Left lung (tissue), 10 donors: Measurements from ENCODE around the gene GOLGA6L7. TPM values are rescaled to one million over a fixed set of nuclear protein-coding genes. Genes with fewer than 3 reads are reported as not detected.
A peak's percentile ranks its signal among the peaks of the same experiment; 100 is the strongest.

Experiments
- ATAC-seq: fragments of 200-7000 bp; cut with Tn5 transposase; one replicate; pipeline ENCODE4 v1.9.1; 2020; ENCODE audit warnings: moderate library complexity
- DNase-seq, 4 donors: peaks; one replicate each; pipeline ENCODE4 v3.0.0-alpha.2; 2013 to 2020
- H3K27ac ChIP-seq, 2 donors: fragments of 200-600 bp; sonication (generic) in 1 of 2; one replicate each; pipeline versions ENCODE4 v1.5.0 to v1.8.0; 2020 to 2021
- H3K27me3 ChIP-seq, 2 donors: fragments of 200-600 bp; sonication (generic) in 1 of 2; one replicate each; pipeline versions ENCODE4 v1.5.0 to v1.8.0; 2020 to 2021
- H3K36me3 ChIP-seq, 2 donors: fragments of 200-600 bp; sonication (generic) in 1 of 2; one replicate each; pipeline versions ENCODE4 v1.5.0 to v1.8.0; 2020 to 2021
- H3K4me1 ChIP-seq, 2 donors: fragments of 200-600 bp; one replicate each; pipeline ENCODE4 v1.8.0; 2021
- H3K4me3 ChIP-seq, 2 donors: fragments of 200-600 bp; sonication (generic) in 1 of 2; one replicate each; pipeline versions ENCODE4 v1.5.0 to v1.8.0; 2020 to 2021; ENCODE audit warnings: mild to moderate bottlenecking in 1 of 2
- H3K9me3 ChIP-seq, 2 donors: fragments of 200-600 bp; sonication (generic) in 1 of 2; one replicate each; pipeline versions ENCODE4 v1.5.0 to v1.8.0; 2020 to 2021
- CTCF ChIP-seq, 2 donors: fragments of 200-600 bp; sonication (generic) in 1 of 2; IDR thresholded peaks; one replicate each; pipeline versions ENCODE4 v1.5.0 to v1.8.0; 2021; ENCODE audit warnings: antibody characterized with exemption in 2 of 2
- intact Hi-C, 2 donors: fragments of 100-400 bp; cut with DNase I; formaldehyde crosslinking; loops; one replicate each; pipeline versions ENCODE4 v1.11.2 to v1.14.2; 2022
- polyA plus RNA-seq, 6 donors: library from polyadenylated mRNA; unstranded; fragments of 120-200 nt; gene quantifications; one replicate each; pipeline ENCODE4 v1.2.1, GENCODE V29; 2013; ENCODE audit not compliant: insufficient read length in 6 of 6
- total RNA-seq, 2 donors: library from RNA; stranded (reverse); fragmentation: NEBNext Ultra II Directional; extraction: Animal tissue kit (Norgen Biotek cat#: 25700); gene quantifications; one replicate each; pipeline ENCODE4 v1.2.1, GENCODE V29; 2021
- donor health status: DM: no; HTN: yes; CAD: no.
- donor health status: DM: no; HTN: no; CAD: no.

Gene GOLGA6L7
- total and polyA plus RNA-seq, 8 donors: 0.33 to 1.4 (median 0.95) TPM; not detected in 2

GRCh38 chr15:28881600-28881999 is 33.2 kb upstream of the GOLGA6L7 start:
- Histone ChIP-seq H3K4me1 (peaks cover 0 to 13% of the 10 kb centered on the region in 2 donors), H3K36me3 (no peaks in the 10 kb centered on the region), H3K4me3 (no peak overlapping the region), H3K9me3 (no peaks in the 10 kb centered on the region), H3K27ac (no peak overlapping the region), H3K27me3 (peaks cover 11 to 29% of the 10 kb centered on the region in 2 donors)
- no peak for TF ChIP-seq CTCF (IDR thresholded peaks at IDR 0.05)
- ATAC-seq (no peak), DNase-seq (no peak)
- intact Hi-C loops: loop anchor here in 1 of 2 donors (10.0 kb wide), 1 partner anchor 223 kb away; no protein-coding TSS in a partner anchor

GRCh38 chr15:28881170-28881569 is 32.7 kb upstream of the GOLGA6L7 start:
- intact Hi-C loops: loop anchor here in 1 of 2 donors (10.0 kb wide), 1 partner anchor 224 kb away; no protein-coding TSS in a partner anchor
- Histone ChIP-seq H3K27me3 (peaks cover 9 to 25% of the 10 kb centered on the region in 2 donors), H3K36me3 (no peaks in the 10 kb centered on the region), H3K4me3 (no peak overlapping the region), H3K4me1 (peaks cover 0 to 9% of the 10 kb centered on the region in 2 donors), H3K27ac (no peak overlapping the region), H3K9me3 (no peaks in the 10 kb centered on the region)
- TF ChIP-seq CTCF (IDR thresholded peaks at IDR 0.05): no peak
- DNase-seq (peak in 1 of 4 donors; percentile 35), ATAC-seq (no peak)

GRCh38 chr15:28880680-28881079 is 32.2 kb upstream of the GOLGA6L7 start:
- intact Hi-C loops: loop anchor here in 1 of 2 donors (10.0 kb wide), 1 partner anchor 224 kb away; no protein-coding TSS in a partner anchor
- no peak for TF ChIP-seq CTCF (IDR thresholded peaks at IDR 0.05)
- no peak overlapping the region for H3K27ac ChIP-seq
- H3K36me3 ChIP-seq: no peaks in the 10 kb centered on the region
- no peak overlapping the region for H3K4me3 ChIP-seq
- DNase-seq: no peak
- no peaks in the 10 kb centered on the region for H3K9me3 ChIP-seq
- H3K27me3 ChIP-seq: peaks cover 9 to 20% of the 10 kb centered on the region in 2 donors
- no peak for ATAC-seq
- peaks cover 0 to 5% of the 10 kb centered on the region in 2 donors for H3K4me1 ChIP-seq

GRCh38 chr15:28879551-28879950 is 31.1 kb upstream of the GOLGA6L7 start:
- DNase-seq (no peak), ATAC-seq (no peak)
- Histone ChIP-seq H3K36me3 (no peaks in the 10 kb centered on the region), H3K27ac (no peak overlapping the region), H3K27me3 (peaks cover 0 to 9% of the 10 kb centered on the region in 2 donors), H3K4me1 (no peaks in the 10 kb centered on the region), H3K4me3 (no peak overlapping the region), H3K9me3 (no peaks in the 10 kb centered on the region)
- no peak for TF ChIP-seq CTCF (IDR thresholded peaks at IDR 0.05)
- intact Hi-C loops: no loop called here

GRCh38 chr15:28878209-28878608 is 29.8 kb upstream of the GOLGA6L7 start:
- H3K4me3 ChIP-seq: no peak overlapping the region
- ATAC-seq (no peak), DNase-seq (no peak)
- H3K36me3 ChIP-seq: no peaks in the 10 kb centered on the region
- H3K27ac ChIP-seq: no peak overlapping the region
- H3K9me3 ChIP-seq: no peaks in the 10 kb centered on the region
- H3K4me1 ChIP-seq: no peaks in the 10 kb centered on the region
- intact Hi-C loops: no loop called here
- TF ChIP-seq CTCF (IDR thresholded peaks at IDR 0.05): no peak
- no peaks in the 10 kb centered on the region for H3K27me3 ChIP-seq
